Lower leg skin (tissue), 3 donors: ENCODE data around the gene GPR62.

Source experiments
- CTCF ChIP-seq, 3 donors: fragments of 450-650 bp; IDR thresholded peaks; one replicate each; pipeline ENCODE4 v1.5.1; 2016; ENCODE audit warnings: antibody characterized with exemption in 3 of 3, mild to moderate bottlenecking in 3 of 3, moderate library complexity in 2 of 3
- POLR2A ChIP-seq, 2 donors: fragments of 450-650 bp; IDR thresholded peaks; one replicate each; pipeline ENCODE4 v1.6.1; 2016 to 2017; ENCODE audit warnings: antibody characterized with exemption in 2 of 2, mild to moderate bottlenecking in 1 of 2, moderate library complexity in 1 of 2

DNA sequence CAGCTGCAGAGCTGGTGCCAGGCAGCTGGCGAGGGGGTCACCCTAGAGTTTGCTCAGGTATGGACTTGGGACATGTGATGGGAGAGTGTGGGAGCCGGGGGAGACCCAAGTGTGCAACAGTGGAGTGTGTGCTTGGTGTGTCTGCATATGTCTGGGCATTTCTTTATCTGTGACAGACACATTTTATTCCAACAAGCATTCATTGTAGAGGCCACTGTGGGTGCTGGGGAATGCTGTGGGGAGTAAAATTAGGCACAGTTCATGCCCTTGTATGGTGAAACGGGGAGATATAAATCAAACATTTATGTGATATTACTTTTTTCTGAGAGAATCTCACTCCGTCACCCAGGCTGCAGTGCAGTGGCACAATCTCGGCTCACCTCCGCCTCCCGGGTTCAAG, 32.4 kb downstream of the GPR62 start:
- TF ChIP-seq POLR2A (IDR thresholded peaks at IDR 0.05) = no peak
- no peak for TF ChIP-seq CTCF (IDR thresholded peaks at IDR 0.05)
